ENCODE results near the gene PODNL1. TPM values are rescaled to one million over a fixed set of nuclear protein-coding genes. Genes with fewer than 3 reads are reported as not detected.

The PODNL1 gene
- total and polyA plus RNA-seq, 2 of the 8 experiments (the other 6 are each of a cell fraction or from before 2014, with no cell fraction given), result 1.0 to 1.5 TPM

GRCh38 chr19:13882419-13882795, 55.8 kb downstream of the PODNL1 start (continued):
- TF ChIP-seq CREB1 (IDR thresholded peaks at IDR 0.05) (no peak), CTCF (IDR thresholded peaks at IDR 0.05; ENCODE audit: control extremely low read depth in 1 of 3, insufficient read depth in 1 of 3, low read depth in 1 of 3, low read length in 3 of 3) (no peak), SIN3A (conservative IDR thresholded peaks at IDR 0.05 in 1 of 2, IDR thresholded peaks at IDR 0.05 in 1 of 2; ENCODE audit: low read depth in 1 of 2, low read length in 2 of 2) (no peak)

Measured in H1 (cell line).